ENCODE data around the gene CIAO3. TPM values are rescaled to one million over a fixed set of nuclear protein-coding genes. Genes with fewer than 3 reads are reported as not detected.

The CIAO3 gene
- total RNA-seq, 1 donor, result 24.7 TPM

GRCh38 chr16:726188-726437, 14.7 kb downstream of the CIAO3 start:
- no peak for DNase-seq (ENCODE audit: low read depth)
- H3K4me3 ChIP-seq (ENCODE audit: low read depth, low read length), result no peak overlapping the region
- no peak for TF ChIP-seq CTCF (IDR thresholded peaks at IDR 0.05; ENCODE audit: insufficient read depth, low read length)

DNA sequence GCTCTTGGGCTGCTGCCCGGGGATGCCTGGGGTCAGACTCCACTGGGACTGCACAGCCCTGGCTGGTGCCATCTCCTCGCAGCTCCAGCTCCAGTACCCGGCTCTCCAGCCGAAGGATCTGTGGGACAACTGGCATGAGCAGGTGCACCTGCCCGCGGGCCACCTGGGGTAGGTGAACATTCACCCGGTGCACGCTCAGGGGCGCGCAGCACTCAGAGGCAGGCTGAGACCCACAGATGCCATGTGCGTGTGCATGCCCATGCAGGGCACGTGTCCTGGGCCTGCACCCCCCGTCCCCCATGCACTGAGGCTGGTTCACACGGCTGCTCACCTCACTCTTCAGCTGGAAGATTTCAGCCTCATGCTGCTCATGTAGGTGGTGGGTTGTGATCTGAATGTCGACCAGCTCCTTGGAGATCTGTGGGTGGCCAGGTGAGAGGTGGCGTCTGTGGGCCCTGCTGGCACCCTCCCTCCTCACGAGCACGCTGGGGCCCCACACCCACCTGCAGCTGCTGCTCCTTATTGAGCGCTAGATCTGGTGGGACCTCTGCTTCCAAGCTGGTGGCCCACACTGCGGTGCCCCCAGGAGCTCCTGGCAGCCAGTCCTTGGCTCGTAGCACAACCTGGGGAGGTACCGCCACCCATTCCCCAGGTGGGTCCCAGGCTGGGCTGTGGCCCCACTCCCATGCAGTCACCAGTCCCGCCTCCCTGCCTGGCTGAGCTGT, 15.2 kb downstream of the CIAO3 start:
- no peak for TF ChIP-seq CTCF (IDR thresholded peaks at IDR 0.05; ENCODE audit: insufficient read depth, low read length)
- H3K4me3 ChIP-seq (ENCODE audit: low read depth, low read length), result no peak overlapping the region
- no peak for DNase-seq (ENCODE audit: low read depth)

DNA sequence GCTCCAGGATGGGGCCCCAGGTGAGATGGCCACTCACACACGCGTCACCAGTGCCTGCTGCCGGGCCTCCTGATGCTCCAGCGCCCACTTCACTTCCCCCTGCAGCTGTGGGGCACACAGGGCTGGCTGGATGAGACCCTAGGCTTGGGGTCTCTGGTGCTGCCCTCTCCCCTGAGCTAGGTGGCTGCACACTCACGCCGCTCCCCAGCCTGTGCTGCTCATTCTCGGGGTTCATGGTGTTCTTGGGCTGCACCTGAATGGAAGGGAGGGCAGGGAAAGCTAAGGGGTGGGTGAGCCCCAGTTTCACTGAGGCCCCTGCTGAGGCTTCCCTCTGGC, 15.8 kb downstream of the CIAO3 start:
- no peak for TF ChIP-seq CTCF (IDR thresholded peaks at IDR 0.05; ENCODE audit: insufficient read depth, low read length)
- no peak for DNase-seq (ENCODE audit: low read depth)
- H3K4me3 ChIP-seq (ENCODE audit: low read depth, low read length), result no peak overlapping the region

DNA sequence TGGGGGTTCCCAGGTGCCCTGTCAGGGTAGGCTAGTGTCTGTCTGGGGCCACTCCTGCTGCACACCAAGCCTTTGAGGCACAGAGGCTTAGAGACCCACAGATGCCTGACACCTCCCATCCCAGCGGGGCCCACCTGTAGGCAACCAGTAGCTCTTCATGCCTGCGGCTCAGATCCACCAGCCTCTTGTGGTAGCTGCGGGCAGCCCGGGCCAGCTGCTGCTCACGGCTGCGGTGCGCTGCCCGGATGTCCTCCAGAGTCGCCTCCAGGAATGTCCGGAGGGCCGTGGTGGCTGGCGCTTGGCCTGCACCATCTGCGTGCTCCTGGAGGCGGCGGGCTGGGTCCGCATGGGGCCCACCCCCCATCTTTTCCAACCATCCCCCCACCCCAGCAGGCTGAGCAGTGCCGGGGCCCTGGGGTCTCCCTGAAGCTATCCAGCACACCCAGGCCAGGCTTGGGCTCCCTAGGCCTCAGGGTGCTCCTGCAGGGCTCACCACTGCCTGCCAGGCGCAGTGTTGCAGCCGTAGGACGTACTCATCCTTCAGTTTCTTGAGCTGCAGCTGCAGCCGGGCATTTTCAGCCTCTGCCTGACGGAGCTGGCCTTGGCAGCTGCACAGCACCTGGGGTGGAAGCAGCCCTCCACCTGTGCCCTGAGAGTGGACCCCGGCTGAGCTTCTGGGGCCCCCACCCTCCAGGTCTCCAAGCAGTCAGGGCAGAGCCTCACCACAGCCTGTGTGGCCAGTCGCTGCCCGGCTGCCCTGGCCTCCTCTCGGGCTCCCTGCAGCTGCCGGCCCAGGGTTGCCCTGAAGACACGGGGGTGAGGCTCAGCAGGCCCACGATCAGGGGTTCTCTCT, 16.4 kb downstream of the CIAO3 start:
- H3K4me3 ChIP-seq (ENCODE audit: low read depth, low read length), result no peak overlapping the region
- no peak for DNase-seq (ENCODE audit: low read depth)
- TF ChIP-seq CTCF (IDR thresholded peaks at IDR 0.05; ENCODE audit: insufficient read depth, low read length), result no peak

GRCh38 chr16:723695-724094, 17.1 kb downstream of the CIAO3 start:
- no peak overlapping the region for H3K4me3 ChIP-seq (ENCODE audit: low read depth, low read length)
- DNase-seq (ENCODE audit: low read depth), result no peak
- TF ChIP-seq CTCF (IDR thresholded peaks at IDR 0.05; ENCODE audit: insufficient read depth, low read length), result no peak

DNA sequence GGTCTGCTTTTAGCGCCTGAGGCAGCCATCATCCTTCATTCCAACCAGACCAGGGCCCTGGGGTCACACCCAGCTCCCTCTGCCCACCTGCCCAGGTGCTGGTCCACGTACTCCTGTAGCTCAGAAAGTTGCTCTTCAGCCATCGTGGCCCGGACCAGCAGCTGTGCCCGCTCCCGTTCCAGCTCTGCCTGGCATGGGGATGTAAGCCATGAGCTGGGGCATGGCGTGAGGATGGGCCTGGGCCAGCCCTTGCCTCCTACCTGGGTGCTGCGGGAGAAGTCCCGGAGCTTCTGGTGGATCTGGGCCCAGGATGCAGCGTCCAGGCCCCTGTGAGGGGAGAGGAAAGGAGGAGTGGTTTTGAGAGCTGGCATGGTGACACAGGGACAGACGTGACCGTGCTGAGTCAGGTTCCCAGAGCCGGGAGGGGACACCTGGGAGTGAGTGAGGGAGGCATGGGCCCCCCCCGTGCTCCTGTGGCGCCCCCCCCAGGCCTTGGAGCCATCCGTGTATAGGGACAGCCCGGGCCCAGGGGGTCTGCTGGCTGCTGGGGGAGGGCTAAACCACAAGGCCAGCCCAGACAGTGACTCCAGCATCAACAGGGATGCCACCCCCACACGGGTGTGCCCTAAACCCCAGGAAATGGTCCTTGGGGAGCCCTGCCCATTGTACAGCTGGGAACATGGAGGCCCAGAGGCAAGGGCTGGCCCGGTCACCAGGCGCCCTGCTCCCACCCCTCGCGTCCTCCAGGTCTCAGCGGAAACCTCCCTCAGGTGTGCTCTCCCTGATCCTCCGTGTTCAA, 17.8 kb downstream of the CIAO3 start:
- no peak for DNase-seq (ENCODE audit: low read depth)
- H3K4me3 ChIP-seq (ENCODE audit: low read depth, low read length), result no peak overlapping the region
- no peak for TF ChIP-seq CTCF (IDR thresholded peaks at IDR 0.05; ENCODE audit: insufficient read depth, low read length)

Measured in fibroblast of the aortic adventitia (primary cell).